AG04449 (cell line): ENCODE results near the gene TMEM266.

Source experiments
- CTCF ChIA-PET: fragments of 350-600 bp; formaldehyde crosslinking; extraction: SDS; loops from one replicate; lab custom pipeline; 2021; ENCODE audit warnings: antibody characterized with exemption; lab: Yijun Ruan, JAX
- POLR2A ChIA-PET: fragments of 400-600, 350-600 bp; formaldehyde crosslinking; extraction: SDS; loops from one replicate; lab custom pipeline; 2020; ENCODE audit warnings: antibody characterized with exemption, inconsistent platforms; lab: Yijun Ruan, JAX
- DNase-seq: peaks from one replicate; pipeline ENCODE4 v3.0.0-alpha.2; 2010; ENCODE audit warnings: low read depth, low spot score
- H3K4me3 ChIP-seq: 2 replicates; pipeline ENCODE4 v1.5.1; 2011; ENCODE audit warnings: low read depth, mild to moderate bottlenecking, control low read depth, low read length
- TF ChIP-seq, protein P1 (sequence below): IDR thresholded peaks from one replicate; pipeline ENCODE4 v1.5.1; 2011; ENCODE audit warnings: mild to moderate bottlenecking, moderate library complexity, low read length, control low read depth, inconsistent platforms; ENCODE audit not compliant: insufficient read depth; ENCODE audit errors: missing control alignments

The TMEM266 gene

DNA sequence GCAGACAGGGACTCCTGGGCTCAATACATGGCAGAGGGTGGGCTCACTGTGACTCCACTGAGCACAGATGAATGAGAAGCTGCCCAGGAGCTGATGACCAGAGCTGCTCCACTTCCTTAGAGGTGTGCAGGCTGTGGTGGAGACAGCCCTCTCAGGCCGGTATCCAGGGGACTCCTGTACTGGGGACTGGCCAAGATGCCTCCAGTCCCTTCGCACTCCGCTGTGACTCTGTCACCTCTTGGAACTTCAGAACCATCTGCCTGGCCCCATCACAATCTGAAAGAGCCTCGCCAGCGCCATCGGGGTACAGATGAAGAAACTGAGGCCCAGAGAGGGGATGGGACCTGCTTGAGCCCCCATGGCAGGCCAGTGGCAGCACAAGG, 140.3 kb downstream of the TMEM266 start:
- TF ChIP-seq, protein P1, sequence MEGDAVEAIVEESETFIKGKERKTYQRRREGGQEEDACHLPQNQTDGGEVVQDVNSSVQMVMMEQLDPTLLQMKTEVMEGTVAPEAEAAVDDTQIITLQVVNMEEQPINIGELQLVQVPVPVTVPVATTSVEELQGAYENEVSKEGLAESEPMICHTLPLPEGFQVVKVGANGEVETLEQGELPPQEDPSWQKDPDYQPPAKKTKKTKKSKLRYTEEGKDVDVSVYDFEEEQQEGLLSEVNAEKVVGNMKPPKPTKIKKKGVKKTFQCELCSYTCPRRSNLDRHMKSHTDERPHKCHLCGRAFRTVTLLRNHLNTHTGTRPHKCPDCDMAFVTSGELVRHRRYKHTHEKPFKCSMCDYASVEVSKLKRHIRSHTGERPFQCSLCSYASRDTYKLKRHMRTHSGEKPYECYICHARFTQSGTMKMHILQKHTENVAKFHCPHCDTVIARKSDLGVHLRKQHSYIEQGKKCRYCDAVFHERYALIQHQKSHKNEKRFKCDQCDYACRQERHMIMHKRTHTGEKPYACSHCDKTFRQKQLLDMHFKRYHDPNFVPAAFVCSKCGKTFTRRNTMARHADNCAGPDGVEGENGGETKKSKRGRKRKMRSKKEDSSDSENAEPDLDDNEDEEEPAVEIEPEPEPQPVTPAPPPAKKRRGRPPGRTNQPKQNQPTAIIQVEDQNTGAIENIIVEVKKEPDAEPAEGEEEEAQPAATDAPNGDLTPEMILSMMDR = no peak
- no peak overlapping the region for H3K4me3 ChIP-seq
- DNase-seq = no peak
- POLR2A ChIA-PET = no interaction called here
- CTCF ChIA-PET = interaction anchor here (1.6 to 3.3 kb wide), 2 partner anchors 9 to 10 kb away, joined by 4 to 16 read pairs; no protein-coding TSS in a partner anchor

DNA sequence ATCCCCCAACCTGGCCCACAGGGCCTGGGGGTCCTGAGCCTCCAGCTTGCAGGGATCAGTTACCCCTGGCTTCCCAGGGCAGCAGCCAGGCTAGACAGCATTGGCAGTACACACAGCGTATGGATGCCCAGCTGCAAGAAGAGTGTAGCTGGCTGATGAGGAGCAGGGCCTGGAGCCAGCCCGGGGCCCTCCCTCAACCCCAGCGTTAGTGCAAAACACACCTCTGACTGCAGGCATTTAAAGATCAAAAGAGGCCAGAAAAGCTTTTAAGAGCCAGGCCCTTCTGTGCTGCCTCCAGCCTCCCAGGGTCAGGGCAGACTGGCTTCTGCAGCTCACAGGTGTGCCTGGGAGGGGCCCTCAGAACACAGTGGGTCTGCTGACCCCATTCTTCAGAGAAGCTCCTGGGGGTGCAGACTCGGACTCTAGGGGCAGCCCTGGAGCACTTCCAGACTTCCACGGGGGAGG, 140.9 kb downstream of the TMEM266 start:
- POLR2A ChIA-PET = no interaction called here
- DNase-seq = no peak
- no peak overlapping the region for H3K4me3 ChIP-seq
- TF ChIP-seq, protein P1 = no peak
- CTCF ChIA-PET = interaction anchor here (0.9 to 3.3 kb wide), 3 partner anchors 8 to 15 kb away, joined by 3 to 16 read pairs (median 4); no protein-coding TSS in a partner anchor

DNA sequence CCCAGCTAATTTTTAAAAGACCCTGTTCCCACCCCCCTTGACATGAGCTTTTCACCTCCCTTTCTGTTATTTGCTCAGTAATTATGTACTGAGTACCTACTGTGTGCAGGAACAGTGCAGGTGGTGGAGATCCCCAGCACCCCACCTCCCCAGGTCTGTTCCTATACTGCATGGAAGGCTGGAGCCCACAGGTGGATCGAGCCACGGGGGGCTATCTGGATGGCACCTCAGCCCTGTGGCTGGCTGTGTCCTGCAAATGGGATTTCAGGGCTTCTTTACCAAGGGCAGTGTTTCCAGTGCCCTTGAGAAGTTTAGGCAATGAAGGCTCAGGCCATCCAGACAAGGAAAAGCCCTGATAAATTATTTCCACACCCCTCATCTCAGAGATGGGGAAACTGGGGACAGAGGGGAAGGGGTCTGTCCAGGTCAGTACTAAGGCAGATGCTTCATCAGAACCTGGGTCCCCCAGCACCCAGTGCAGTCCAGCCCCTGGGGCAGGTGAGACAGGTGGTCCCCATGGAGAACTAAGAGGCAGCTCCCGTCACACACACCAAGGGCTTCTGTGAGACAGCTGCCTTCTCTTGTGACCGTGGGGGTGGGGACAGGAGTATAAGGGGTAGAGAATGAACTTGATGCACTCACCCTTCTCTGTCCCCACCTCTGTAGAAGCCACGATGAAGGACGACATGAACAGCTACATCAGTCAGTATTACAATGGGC, 141.9 kb downstream of the TMEM266 start:
- DNase-seq = no peak
- TF ChIP-seq, protein P1 = no peak
- H3K4me3 ChIP-seq = no peak overlapping the region
- ChIA-PET POLR2A (no interaction called here), CTCF (interaction anchor here (0.9 to 3.3 kb wide), 2 partner anchors 11 to 16 kb away, joined by 3 to 16 read pairs; no protein-coding TSS in a partner anchor)

DNA sequence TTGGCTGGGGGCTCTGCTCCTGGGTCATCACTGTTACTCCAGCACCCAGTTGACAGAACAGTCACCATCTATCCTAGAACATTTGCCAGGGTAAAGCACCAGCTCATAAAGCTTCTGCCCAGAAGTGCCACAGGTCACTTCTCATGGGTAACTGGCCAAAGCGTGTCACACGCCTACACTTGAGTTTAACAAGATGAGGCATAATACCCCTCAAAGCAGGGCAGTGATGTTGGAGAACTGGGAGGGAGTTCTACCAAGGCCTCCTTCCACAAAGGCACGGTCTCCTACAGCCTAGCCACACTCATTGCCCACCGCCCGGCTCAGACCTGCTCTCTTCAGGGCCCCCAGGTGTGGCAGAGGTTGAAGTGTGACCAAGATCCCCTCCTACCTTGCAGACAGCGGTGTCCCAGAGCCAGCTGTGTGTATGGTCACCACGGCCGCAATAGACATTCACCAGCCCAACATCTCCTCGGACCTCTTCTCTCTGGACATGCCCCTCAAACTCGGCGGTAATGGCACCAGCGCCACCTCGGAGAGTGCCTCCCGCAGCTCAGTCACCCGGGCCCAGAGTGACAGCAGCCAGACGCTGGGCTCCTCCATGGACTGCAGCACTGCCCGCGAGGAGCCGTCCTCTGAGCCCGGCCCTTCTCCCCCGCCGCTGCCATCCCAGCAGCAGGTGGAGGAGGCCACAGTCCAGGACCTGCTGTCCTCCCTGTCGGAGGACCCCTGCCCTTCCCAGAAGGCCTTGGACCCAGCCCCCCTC, 143.7 kb downstream of the TMEM266 start:
- no peak for DNase-seq
- CTCF ChIA-PET = interaction anchor here (0.9 to 1.6 kb wide), 2 partner anchors 12 to 13 kb away, joined by 3 to 4 read pairs; no protein-coding TSS in a partner anchor
- TF ChIP-seq, protein P1 = no peak
- POLR2A ChIA-PET = no interaction called here
- H3K4me3 ChIP-seq = no peak overlapping the region

DNA sequence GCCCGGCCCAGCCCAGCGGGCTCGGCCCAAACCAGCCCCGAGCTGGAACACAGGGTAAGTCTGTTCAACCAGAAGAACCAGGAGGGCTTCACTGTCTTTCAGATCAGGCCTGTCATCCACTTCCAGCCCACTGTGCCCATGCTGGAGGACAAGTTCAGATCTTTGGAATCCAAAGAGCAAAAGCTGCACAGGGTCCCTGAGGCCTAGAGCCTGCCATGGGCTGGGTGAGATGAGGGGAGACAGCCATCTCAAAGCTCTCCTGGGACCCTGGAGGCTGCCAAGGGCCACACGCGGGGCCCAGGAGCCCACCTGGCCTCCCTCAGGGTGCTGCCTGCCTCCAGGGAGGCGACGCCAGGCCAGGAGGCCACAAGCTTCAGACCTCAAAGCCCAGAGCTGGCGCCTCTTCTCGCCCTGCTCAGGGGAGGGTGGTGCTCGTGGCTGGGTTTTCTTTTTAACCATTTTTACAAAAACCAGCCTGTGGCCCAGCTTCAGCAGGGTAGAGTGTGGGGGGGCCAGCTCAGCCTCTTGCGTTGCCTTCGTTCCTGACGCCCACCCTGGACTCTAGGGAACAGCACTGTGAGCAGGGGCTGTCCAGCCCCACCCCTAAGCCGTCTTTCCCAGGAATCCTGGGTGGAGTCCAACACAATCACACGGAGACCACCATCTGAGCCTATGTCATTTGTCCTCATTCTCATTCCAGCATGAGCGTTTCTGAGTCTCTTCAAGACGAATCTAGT, 144.5 kb downstream of the TMEM266 start:
- POLR2A ChIA-PET = no interaction called here
- DNase-seq = no peak
- CTCF ChIA-PET = interaction anchor here (1.6 kb wide), 1 partner anchor 12 kb away, joined by 3 read pairs; no protein-coding TSS in a partner anchor
- TF ChIP-seq, protein P1 = no peak
- H3K4me3 ChIP-seq = no peak overlapping the region
